ENCODE results near the gene DUOXA1.

DNA sequence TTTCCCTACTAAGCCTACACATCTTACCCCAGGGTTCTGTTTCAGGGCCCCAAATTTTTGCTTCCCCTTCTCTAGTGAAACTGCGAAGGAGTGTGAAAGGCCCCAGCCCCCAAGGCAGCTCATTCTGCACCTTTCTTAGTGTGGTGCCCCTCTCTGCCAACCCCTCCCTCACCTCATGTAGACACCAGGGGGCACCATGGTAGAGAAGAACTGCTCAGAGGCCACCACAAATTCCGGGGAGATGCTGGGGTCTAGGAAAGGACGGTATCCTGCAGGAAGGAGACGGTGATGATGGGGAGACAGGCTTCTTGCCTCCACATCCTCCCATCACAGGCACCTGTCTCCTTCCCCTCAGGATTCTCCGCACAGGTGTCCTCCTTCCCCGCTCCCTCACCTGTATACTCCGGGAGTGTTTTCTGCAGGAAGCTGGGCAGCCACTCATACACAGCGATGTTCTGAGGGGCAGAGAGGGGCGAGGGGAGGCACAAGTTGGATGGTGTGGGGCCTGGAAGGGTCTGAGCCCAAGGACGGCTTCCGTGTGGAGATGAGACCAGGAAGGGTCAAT, 19.3 kb downstream of the DUOXA1 start:
- TF ChIP-seq ZNF644 (tag; IDR thresholded peaks at IDR 0.05; ENCODE audit: low read depth) (no peak), SPI1 (IDR thresholded peaks at IDR 0.05; ENCODE audit: borderline replicate concordance, low read depth, low read length) (no peak), SMAD3 (CRISPR knock-in tag; conservative IDR thresholded peaks at IDR 0.05) (no peak)
- TF ChIP-seq, protein P1, sequence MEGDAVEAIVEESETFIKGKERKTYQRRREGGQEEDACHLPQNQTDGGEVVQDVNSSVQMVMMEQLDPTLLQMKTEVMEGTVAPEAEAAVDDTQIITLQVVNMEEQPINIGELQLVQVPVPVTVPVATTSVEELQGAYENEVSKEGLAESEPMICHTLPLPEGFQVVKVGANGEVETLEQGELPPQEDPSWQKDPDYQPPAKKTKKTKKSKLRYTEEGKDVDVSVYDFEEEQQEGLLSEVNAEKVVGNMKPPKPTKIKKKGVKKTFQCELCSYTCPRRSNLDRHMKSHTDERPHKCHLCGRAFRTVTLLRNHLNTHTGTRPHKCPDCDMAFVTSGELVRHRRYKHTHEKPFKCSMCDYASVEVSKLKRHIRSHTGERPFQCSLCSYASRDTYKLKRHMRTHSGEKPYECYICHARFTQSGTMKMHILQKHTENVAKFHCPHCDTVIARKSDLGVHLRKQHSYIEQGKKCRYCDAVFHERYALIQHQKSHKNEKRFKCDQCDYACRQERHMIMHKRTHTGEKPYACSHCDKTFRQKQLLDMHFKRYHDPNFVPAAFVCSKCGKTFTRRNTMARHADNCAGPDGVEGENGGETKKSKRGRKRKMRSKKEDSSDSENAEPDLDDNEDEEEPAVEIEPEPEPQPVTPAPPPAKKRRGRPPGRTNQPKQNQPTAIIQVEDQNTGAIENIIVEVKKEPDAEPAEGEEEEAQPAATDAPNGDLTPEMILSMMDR (IDR thresholded peaks at IDR 0.05 in 2 of 3, conservative IDR thresholded peaks at IDR 0.05 in 1 of 3; ENCODE audit: insufficient read depth in 2 of 3, low read depth in 1 of 3, low read length in 3 of 3): 0 out of 6 replicates have a peak, but pooled peaks of 1 of the 3 experiments have one; percentile 4
